OCI-LY1 (cell line): ENCODE data around the gene UVSSA.

Experiments used
- H2AFZ ChIP-seq: fragments of 200-600 bp; sonication (generic), shearing (Covaris generic); 2 replicates; pipeline ENCODE4 v1.6.0; 2014; ENCODE audit warnings: antibody characterized with exemption, mild to moderate bottlenecking, low read length
- H3F3A ChIP-seq: fragments of 200-600 bp; sonication (generic), shearing (Covaris generic); 2 replicates; pipeline ENCODE4 v1.6.0; 2014; ENCODE audit warnings: mild to moderate bottlenecking, antibody characterized with exemption, low read length, moderate library complexity; ENCODE audit not compliant: insufficient read depth
- H3K27ac ChIP-seq: fragments of 200-600 bp; sonication (generic); 2 replicates; pipeline ENCODE4 v1.5.1; 2014; ENCODE audit warnings: low read length, mixed run types, mild to moderate bottlenecking, low read depth; ENCODE audit not compliant: poor library complexity, severe bottlenecking
- H3K27me3 ChIP-seq: fragments of 200-600 bp; sonication (generic); 2 replicates; pipeline ENCODE4 v1.6.0; 2014; ENCODE audit warnings: antibody characterized with exemption, mild to moderate bottlenecking, low read length, moderate library complexity; ENCODE audit not compliant: insufficient read depth
- H3K36me3 ChIP-seq: fragments of 200-600 bp; sonication (generic); 2 replicates; pipeline ENCODE4 v1.6.1; 2014; ENCODE audit warnings: mild to moderate bottlenecking, antibody characterized with exemption, low read length, moderate library complexity, mixed read lengths; ENCODE audit not compliant: insufficient read depth
- H3K4me1 ChIP-seq: fragments of 200-600 bp; sonication (generic); 2 replicates; pipeline ENCODE4 v1.5.1; 2014; ENCODE audit warnings: mild to moderate bottlenecking, low read length, moderate library complexity; ENCODE audit not compliant: insufficient read depth, severe bottlenecking
- H3K4me2 ChIP-seq: fragments of 200-600 bp; sonication (generic), shearing (Covaris generic); 2 replicates; pipeline ENCODE4 v1.6.1; 2014; ENCODE audit warnings: low read length
- H3K4me3 ChIP-seq: fragments of 200-600 bp; sonication (generic); 2 replicates; pipeline ENCODE4 v1.5.1; 2014; ENCODE audit warnings: low read length, low read depth, mild to moderate bottlenecking, mixed read lengths; ENCODE audit not compliant: poor library complexity, severe bottlenecking
- H3K79me2 ChIP-seq: fragments of 200-600 bp; shearing (Covaris generic); 2 replicates; pipeline ENCODE4 v1.6.1; 2016; ENCODE audit warnings: mixed run types, low read length, mixed read lengths; ENCODE audit not compliant: insufficient read depth
- H3K9ac ChIP-seq: fragments of 200-600 bp; sonication (generic), shearing (Covaris generic); 2 replicates; pipeline ENCODE4 v1.6.1; 2014; ENCODE audit warnings: mild to moderate bottlenecking, low read length, mixed read lengths
- H3K9me2 ChIP-seq: fragments of 200-600 bp; sonication (generic), shearing (Covaris generic); 2 replicates; pipeline ENCODE4 v1.6.1; 2014; ENCODE audit warnings: low read depth, mild to moderate bottlenecking, low read length, mixed read lengths
- H3K9me3 ChIP-seq: fragments of 200-600 bp; shearing (Covaris generic); 2 replicates; pipeline ENCODE4 v1.6.1; 2014; ENCODE audit warnings: low read length, mixed read lengths
- H4K20me1 ChIP-seq: fragments of 200-600 bp; sonication (generic), shearing (Covaris generic); 2 replicates; pipeline ENCODE4 v1.6.0; 2016; ENCODE audit warnings: mild to moderate bottlenecking, low read length; ENCODE audit not compliant: insufficient read depth
- EZH2 ChIP-seq: fragments of 200-600 bp; sonication (generic), shearing (Covaris generic); IDR thresholded peaks from 2 replicates; pipeline ENCODE4 v1.8.0; 2017; ENCODE audit warnings: borderline replicate concordance, mixed run types, mild to moderate bottlenecking, antibody characterized with exemption, low read length, moderate library complexity, mixed read lengths
- TF ChIP-seq, protein P1 (sequence below): fragments of 200-600 bp; sonication (generic), shearing (Covaris generic); IDR thresholded peaks from 2 replicates; pipeline ENCODE4 v1.5.1; 2017; ENCODE audit warnings: mild to moderate bottlenecking, antibody characterized with exemption, low read length, moderate library complexity, mixed read lengths

UVSSA gene

GRCh38 chr4:1417522-1418390 lies 70.7 kb downstream of the UVSSA start:
- Histone ChIP-seq H3K27me3 (no peaks in the 10 kb centered on the region), H3K9me2 (no peaks in the 10 kb centered on the region), H3K4me3 (no peak overlapping the region), H3K27ac (no peak overlapping the region), H3F3A (no peaks in the 10 kb centered on the region), H3K79me2 (no peaks in the 10 kb centered on the region), H3K9me3 (no peaks in the 10 kb centered on the region), H4K20me1 (no peaks in the 10 kb centered on the region), H3K4me2 (no peak overlapping the region), H3K36me3 (no peaks in the 10 kb centered on the region), H3K4me1 (no peaks in the 10 kb centered on the region), H2AFZ (no peak overlapping the region), H3K9ac (no peak overlapping the region)
- TF ChIP-seq, protein P1, sequence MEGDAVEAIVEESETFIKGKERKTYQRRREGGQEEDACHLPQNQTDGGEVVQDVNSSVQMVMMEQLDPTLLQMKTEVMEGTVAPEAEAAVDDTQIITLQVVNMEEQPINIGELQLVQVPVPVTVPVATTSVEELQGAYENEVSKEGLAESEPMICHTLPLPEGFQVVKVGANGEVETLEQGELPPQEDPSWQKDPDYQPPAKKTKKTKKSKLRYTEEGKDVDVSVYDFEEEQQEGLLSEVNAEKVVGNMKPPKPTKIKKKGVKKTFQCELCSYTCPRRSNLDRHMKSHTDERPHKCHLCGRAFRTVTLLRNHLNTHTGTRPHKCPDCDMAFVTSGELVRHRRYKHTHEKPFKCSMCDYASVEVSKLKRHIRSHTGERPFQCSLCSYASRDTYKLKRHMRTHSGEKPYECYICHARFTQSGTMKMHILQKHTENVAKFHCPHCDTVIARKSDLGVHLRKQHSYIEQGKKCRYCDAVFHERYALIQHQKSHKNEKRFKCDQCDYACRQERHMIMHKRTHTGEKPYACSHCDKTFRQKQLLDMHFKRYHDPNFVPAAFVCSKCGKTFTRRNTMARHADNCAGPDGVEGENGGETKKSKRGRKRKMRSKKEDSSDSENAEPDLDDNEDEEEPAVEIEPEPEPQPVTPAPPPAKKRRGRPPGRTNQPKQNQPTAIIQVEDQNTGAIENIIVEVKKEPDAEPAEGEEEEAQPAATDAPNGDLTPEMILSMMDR, result no peak
- TF ChIP-seq EZH2, result no peak

DNA sequence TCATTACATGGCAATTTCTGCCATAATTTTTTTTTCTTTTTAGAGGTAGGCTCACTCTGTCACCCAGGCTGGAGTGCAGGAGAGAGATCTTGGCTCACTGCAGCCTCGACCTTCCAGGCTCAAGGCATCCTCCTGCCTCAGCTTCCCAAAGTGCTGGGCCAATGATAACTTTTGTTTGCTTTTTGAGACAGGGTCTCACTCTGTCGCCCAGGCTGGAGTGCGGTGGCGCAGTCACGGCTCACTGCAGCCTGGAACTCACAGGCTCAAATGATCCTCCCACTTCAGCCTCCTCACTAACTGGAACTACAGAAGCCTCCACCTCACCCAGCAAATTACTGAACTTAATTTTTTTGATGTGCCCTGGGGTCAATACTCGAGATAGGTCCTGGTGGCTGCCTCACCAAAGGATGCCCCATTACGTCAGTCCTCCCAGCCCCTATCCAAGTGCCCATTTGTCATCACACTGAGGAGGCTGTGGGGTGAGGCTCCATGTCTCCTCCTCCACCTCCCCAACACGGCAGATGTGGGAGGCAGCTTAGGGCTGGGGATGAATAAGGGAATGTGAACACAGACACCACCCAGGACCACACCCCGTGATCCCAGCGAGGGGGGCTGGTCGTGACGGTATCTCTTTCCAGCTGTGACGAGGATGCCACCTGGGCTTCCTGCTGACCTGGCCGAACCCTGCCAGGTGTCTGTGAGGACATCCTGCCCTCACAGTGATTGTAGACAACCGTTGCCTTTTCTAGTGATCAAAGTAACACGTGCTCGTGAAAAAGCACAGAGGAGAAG lies 71.7 kb downstream of the UVSSA start:
- H3F3A ChIP-seq, result no peaks in the 10 kb centered on the region
- no peak overlapping the region for H3K4me3 ChIP-seq

GRCh38 chr4:1419708-1420107 lies 72.7 kb downstream of the UVSSA start:
- Histone ChIP-seq H3K27me3 (no peaks in the 10 kb centered on the region), H3K36me3 (no peaks in the 10 kb centered on the region), H3K9ac (no peak overlapping the region), H3K9me2 (no peaks in the 10 kb centered on the region), H3K4me2 (no peak overlapping the region), H3K4me1 (no peaks in the 10 kb centered on the region), H3K4me3 (no peak overlapping the region), H3K27ac (no peak overlapping the region), H3K9me3 (no peaks in the 10 kb centered on the region), H2AFZ (no peak overlapping the region), H3F3A (no peaks in the 10 kb centered on the region), H3K79me2 (no peaks in the 10 kb centered on the region), H4K20me1 (no peaks in the 10 kb centered on the region)
- no peak for TF ChIP-seq EZH2
- TF ChIP-seq, protein P1, result no peak

More for the DNA sequence above, 71.7 kb downstream of the UVSSA start:
- Histone ChIP-seq H3K79me2 (no peaks in the 10 kb centered on the region), H3K36me3 (no peaks in the 10 kb centered on the region), H3K27me3 (no peaks in the 10 kb centered on the region), H3K9me3 (no peaks in the 10 kb centered on the region), H3K4me1 (no peaks in the 10 kb centered on the region), H3K4me2 (no peak overlapping the region), H3K9me2 (no peaks in the 10 kb centered on the region), H3K9ac (no peak overlapping the region), H3K27ac (no peak overlapping the region), H2AFZ (no peak overlapping the region), H4K20me1 (no peaks in the 10 kb centered on the region)
- TF ChIP-seq EZH2, result no peak
- TF ChIP-seq, protein P1, result no peak
